Esophagus (tissue), 2 donors: Measurements from ENCODE around the gene SPTLC2. TPM values are rescaled to one million over a fixed set of nuclear protein-coding genes. Genes with fewer than 3 reads are reported as not detected.
"Not testable (repeated sequence)": the region's sequence is repeated elsewhere in the genome, so short reads cannot be mapped to it uniquely, and the experiment has no call there.

Source experiments
- H3K27ac ChIP-seq, 2 donors: one replicate each; pipeline ENCODE4 v1.5.1; 2013; ENCODE audit warnings: low read depth in 2 of 2, mild to moderate bottlenecking in 2 of 2, inconsistent platforms in 1 of 2, low read length in 1 of 2, moderate library complexity in 1 of 2
- H3K27me3 ChIP-seq, 2 donors: one replicate each; pipeline ENCODE4 v1.6.1; 2013; ENCODE audit warnings: low read length in 2 of 2, control low read depth in 1 of 2, mild to moderate bottlenecking in 1 of 2; ENCODE audit not compliant: insufficient read depth in 2 of 2, control insufficient read depth in 1 of 2
- H3K36me3 ChIP-seq, 2 donors: one replicate each; pipeline ENCODE4 v1.6.1; 2013; ENCODE audit warnings: low read length in 1 of 2; ENCODE audit not compliant: control insufficient read depth in 2 of 2, insufficient read depth in 2 of 2
- H3K4me1 ChIP-seq, 2 donors: one replicate each; pipeline ENCODE4 v1.6.1; 2013; ENCODE audit warnings: low read length in 1 of 2; ENCODE audit not compliant: control insufficient read depth in 2 of 2, insufficient read depth in 2 of 2
- H3K4me3 ChIP-seq, 2 donors: one replicate each; pipeline ENCODE4 v1.5.1; 2013; ENCODE audit warnings: low read length in 2 of 2, mild to moderate bottlenecking in 2 of 2, low read depth in 1 of 2, moderate library complexity in 1 of 2
- H3K9me3 ChIP-seq, 2 donors: one replicate each; pipeline ENCODE4 v1.6.1; 2013; ENCODE audit warnings: mild to moderate bottlenecking in 2 of 2, low read depth in 1 of 2, low read length in 1 of 2, moderate library complexity in 1 of 2; ENCODE audit not compliant: control insufficient read depth in 2 of 2, insufficient read depth in 1 of 2
- WGBS, 2 donors: extraction: QIAGEN DNeasy Blood & Tissue Kit; methylation state at CpG; one replicate each; pipeline ENCODE4 v1.1.7; 2013; 5-methylcytosine and 5-hydroxymethylcytosine counted together
- polyA plus RNA-seq, 2 donors: library from polyadenylated mRNA; stranded (reverse); fragments of 200-250 nt; gene quantifications; one replicate each; pipeline ENCODE4 v1.2.3, GENCODE V29; 2013
- donor health status: healthy with polysubstance abuse.
- donor health status: Bipolar disorder and iron deficiency.

Gene SPTLC2
- polyA plus RNA-seq, 2 donors, result 14.1 to 16.3 TPM

- Histone ChIP-seq H3K4me3 (no peak overlapping the region), H3K4me1 (no peaks in the 10 kb centered on the region), H3K36me3 (no peaks in the 10 kb centered on the region), H3K9me3 (no peaks in the 10 kb centered on the region), H3K27me3 (no peaks in the 10 kb centered on the region), H3K27ac (no peak overlapping the region)
- WGBS, 2 donors, result 70 to 93% methylated on average over 2 of the region's 2 CpGs
Measured at GRCh38 chr14:77647853-77648252, 31.4 kb upstream of the SPTLC2 start.

- Histone ChIP-seq H3K27me3 (no peaks in the 10 kb centered on the region), H3K36me3 (no peaks in the 10 kb centered on the region), H3K4me1 (no peaks in the 10 kb centered on the region), H3K9me3 (no peaks in the 10 kb centered on the region), H3K27ac (no peak overlapping the region), H3K4me3 (no peak overlapping the region)
- 91 to 93% methylated on average over 4 of the region's 4 CpGs for WGBS, 2 donors
Measured at GRCh38 chr14:77646907-77647306, 30.5 kb upstream of the SPTLC2 start.

DNA sequence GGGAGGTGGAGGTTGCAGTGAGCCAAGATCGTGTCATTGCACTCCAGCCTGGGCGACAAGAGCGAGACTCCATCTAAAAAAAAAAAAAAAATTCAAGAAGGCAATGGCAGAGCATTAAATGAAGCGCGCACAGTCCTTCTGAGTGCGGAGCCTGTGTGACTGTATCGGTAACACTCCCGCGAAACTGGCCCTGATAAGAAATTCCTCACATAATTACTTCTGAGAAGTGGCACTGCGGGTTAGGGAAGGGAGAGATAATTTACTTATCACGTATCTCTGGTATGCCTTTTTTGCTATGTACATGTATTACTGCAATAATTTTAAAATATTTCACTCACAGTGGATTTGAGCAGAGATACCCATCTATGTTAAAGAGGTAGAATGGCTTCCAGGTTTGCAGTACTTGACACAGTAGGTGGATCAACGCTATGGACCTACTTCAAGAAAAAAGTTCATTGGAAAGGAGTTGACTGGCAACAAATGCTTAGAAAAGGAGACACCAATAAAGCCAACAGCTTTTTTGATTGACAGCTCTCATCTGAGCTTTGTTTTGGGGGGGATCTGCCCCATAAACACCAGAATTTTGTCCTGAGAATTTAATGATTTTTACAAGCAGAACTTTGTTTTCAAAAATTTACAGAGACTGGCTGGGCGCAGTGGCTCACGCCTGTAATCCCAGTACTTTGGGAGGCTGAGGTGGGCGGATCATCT lies 29.2 kb upstream of the SPTLC2 start:
- Histone ChIP-seq H3K36me3 (no peaks in the 10 kb centered on the region), H3K4me3 (no peak overlapping the region), H3K9me3 (no peaks in the 10 kb centered on the region), H3K27me3 (no peaks in the 10 kb centered on the region), H3K4me1 (no peaks in the 10 kb centered on the region), H3K27ac (no peak overlapping the region)
- WGBS, 2 donors, result 82 to 91% methylated on average over 15 of the region's 15 CpGs

- 55 to 59% methylated on average over 7 of the region's 7 CpGs for WGBS, 2 donors
- no peaks in the 10 kb centered on the region for H3K36me3 ChIP-seq
- no peaks in the 10 kb centered on the region for H3K9me3 ChIP-seq
- H3K27me3 ChIP-seq, result no peaks in the 10 kb centered on the region
- H3K4me1 ChIP-seq, result no peaks in the 10 kb centered on the region
- no peak overlapping the region for H3K4me3 ChIP-seq
- H3K27ac ChIP-seq, result peak overlapping the region; percentile 7 to 62
Measured at GRCh38 chr14:77642407-77642806, 26.0 kb upstream of the SPTLC2 start.

- H3K36me3 ChIP-seq, result no peaks in the 10 kb centered on the region
- H3K4me3 ChIP-seq, result peak overlapping the region; percentile 35 to 47
- H3K27ac ChIP-seq, result peak overlapping the region; percentile 23 to 62
- H3K9me3 ChIP-seq, result no peaks in the 10 kb centered on the region
- 16 to 17% methylated on average over 47 of the region's 47 CpGs for WGBS, 2 donors
- no peaks in the 10 kb centered on the region for H3K4me1 ChIP-seq
- H3K27me3 ChIP-seq, result no peaks in the 10 kb centered on the region
Measured at GRCh38 chr14:77641534-77642341, 25.3 kb upstream of the SPTLC2 start.

DNA sequence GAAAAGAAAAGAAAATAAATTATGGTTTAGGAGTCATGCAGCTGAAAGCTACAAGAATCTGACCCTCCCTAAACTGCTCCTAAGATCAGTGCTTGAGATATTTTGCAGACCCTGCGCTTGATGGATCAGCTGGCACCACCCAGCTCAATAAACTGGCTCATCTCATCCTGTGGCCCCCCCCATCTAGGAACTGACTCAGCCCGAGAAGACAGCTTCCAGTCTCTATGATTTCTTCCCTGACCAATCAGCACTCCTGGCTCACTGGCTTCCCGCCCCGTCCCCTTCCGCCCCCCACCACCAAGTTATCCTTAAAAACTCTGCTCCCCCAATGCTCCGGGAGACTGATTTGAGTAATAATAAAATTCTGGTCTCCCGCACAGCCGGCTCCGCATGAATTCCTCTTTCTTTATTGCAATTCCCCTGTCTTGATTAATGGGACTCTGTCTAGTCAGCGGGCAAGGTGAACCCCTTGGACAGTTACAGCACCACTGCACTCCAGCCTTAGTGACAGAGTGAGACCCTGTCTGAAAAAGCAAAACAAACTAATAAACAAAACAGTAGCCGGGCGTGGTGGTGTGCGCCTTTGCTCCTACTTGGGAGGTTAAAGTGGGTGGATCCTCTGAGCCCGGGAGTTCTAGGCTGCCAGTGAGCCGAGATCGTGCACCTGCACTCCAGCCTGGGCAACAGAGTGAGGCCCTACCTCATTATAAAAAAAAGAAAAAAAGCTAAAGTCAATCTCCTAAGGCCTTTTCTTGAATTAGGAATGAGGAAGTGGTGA lies 24.5 kb upstream of the SPTLC2 start:
- no peaks in the 10 kb centered on the region for H3K9me3 ChIP-seq
- 73 to 75% methylated on average over 16 of the region's 16 CpGs for WGBS, 2 donors
- no peaks in the 10 kb centered on the region for H3K27me3 ChIP-seq
- no peaks in the 10 kb centered on the region for H3K36me3 ChIP-seq
- no peak overlapping the region for H3K4me3 ChIP-seq
- H3K27ac ChIP-seq, result peak overlapping the region in 1 of 2 donors; percentile 1
- no peaks in the 10 kb centered on the region for H3K4me1 ChIP-seq

DNA sequence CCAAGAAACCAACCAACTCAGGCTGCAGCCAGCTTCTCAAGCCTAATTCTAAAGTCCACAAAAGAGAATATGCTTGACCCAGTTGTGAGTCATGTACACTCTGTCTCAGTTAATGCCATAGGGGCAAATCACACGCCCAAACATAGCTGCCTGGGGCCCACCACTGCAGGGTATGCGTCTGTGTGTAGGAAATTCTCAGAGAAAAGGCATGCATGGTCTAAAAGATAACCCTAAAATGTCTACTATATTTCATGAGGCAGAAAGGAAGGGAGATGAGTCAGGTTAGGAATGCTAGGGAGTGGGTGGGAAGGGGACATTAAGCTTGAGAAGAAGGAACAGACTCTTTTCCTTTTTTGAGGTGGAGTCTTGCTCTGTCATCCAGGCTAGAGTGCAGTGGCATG lies 22.3 kb upstream of the SPTLC2 start:
- WGBS, 2 donors, result 41 to 56% methylated on average over 2 of the region's 2 CpGs
- H3K4me1 ChIP-seq, result no peaks in the 10 kb centered on the region
- no peaks in the 10 kb centered on the region for H3K9me3 ChIP-seq
- no peak overlapping the region for H3K4me3 ChIP-seq
- no peaks in the 10 kb centered on the region for H3K36me3 ChIP-seq
- H3K27me3 ChIP-seq, result no peaks in the 10 kb centered on the region
- H3K27ac ChIP-seq, result no peak overlapping the region

DNA sequence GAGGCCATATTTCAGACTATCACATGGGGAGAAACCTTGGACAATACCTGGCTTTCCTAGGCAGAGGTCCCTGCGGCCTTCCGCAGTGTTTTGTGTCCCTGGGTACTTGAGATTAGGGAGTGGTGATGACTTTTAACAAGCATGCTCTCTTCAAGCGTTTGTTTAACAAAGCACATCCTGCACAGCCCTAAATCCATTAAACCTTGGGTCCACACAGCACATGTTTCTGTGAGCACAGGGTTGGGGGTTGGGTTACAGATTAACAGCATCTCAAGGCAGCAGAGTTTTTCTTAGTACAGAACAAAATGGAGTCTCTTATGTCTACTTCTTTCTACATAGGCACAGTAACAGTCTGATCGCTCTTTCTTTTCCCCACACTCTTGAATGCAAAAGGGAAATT lies 19.4 kb upstream of the SPTLC2 start:
- H3K27ac ChIP-seq, H3K4me1 ChIP-seq, H3K4me3 ChIP-seq, H3K27me3 ChIP-seq, H3K36me3 ChIP-seq, H3K9me3 ChIP-seq: not testable (repeated sequence)
- 74 to 82% methylated on average over 4 of the region's 4 CpGs for WGBS, 2 donors

- H3K27ac ChIP-seq, H3K27me3 ChIP-seq, H3K36me3 ChIP-seq, H3K4me1 ChIP-seq, H3K4me3 ChIP-seq, H3K9me3 ChIP-seq: not testable (repeated sequence)
- WGBS, 2 donors, result 83 to 86% methylated on average over 8 of the region's 8 CpGs
Measured at GRCh38 chr14:77635466-77635865, 19.0 kb upstream of the SPTLC2 start.
